IPS-20b (cell line): ENCODE results near the gene BPIFB2.

Experiments
- H3K27ac ChIP-seq: one replicate; pipeline ENCODE4 v1.5.1; 2013; ENCODE audit warnings: low read length
- H3K27me3 ChIP-seq: 2 replicates; pipeline ENCODE4 v1.6.1; 2013; ENCODE audit warnings: mild to moderate bottlenecking, low read length, inconsistent platforms; ENCODE audit not compliant: insufficient read depth
- H3K36me3 ChIP-seq: 2 replicates; pipeline ENCODE4 v1.6.1; 2013; ENCODE audit warnings: low read depth, mild to moderate bottlenecking, inconsistent platforms, low read length, moderate library complexity; ENCODE audit not compliant: insufficient read depth
- H3K4me1 ChIP-seq: 2 replicates; pipeline ENCODE4 v1.6.1; 2013; ENCODE audit warnings: mild to moderate bottlenecking, control low read depth, inconsistent platforms, low read length, moderate library complexity; ENCODE audit not compliant: insufficient read depth
- H3K4me3 ChIP-seq: 2 replicates; pipeline ENCODE4 v1.5.1; 2013; ENCODE audit warnings: mild to moderate bottlenecking, low read length, inconsistent platforms
- H3K9ac ChIP-seq: 2 replicates; pipeline ENCODE4 v1.6.1; 2013; ENCODE audit warnings: low read depth, mild to moderate bottlenecking, inconsistent platforms, low read length, moderate library complexity
- H3K9me3 ChIP-seq: 2 replicates; pipeline ENCODE4 v1.6.1; 2013; ENCODE audit warnings: mild to moderate bottlenecking, low read depth, low read length, inconsistent platforms; ENCODE audit not compliant: insufficient read depth

The BPIFB2 gene

DNA sequence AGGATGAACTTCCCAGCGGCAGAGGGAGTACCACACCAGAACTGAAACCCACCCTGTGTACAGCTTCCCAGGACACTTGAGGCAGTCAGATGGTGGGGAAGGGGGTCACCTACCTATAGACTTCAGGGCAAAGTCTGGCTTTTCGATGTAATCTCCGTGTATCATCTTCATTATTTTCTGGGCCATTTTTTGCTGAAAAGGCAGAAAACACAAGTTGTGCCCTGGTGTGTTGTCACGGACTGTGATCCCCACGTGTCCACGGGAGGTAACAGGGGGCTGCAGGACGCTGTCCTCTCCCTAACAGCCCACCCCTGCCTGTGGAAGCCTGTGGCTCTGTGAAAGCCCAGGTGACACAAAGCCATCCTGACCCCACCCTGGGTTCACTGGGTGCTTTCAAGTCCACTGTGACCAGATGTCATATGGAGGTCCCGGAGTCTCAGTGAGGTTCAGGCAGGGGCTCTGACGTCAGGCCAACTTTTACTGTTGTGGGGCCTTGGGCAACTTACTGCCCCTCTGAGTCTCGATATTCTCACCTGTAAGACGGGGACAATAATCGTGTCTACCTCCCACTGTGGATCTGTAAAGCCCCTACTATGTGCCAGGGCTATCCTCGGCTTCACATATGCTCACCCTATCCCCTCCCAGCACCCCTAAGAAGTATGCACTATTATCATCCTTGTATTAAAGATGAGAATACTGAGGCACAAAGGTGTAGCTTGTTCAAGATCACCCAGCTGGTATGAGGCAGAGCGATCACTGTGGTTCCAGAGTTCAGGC, 17.8 kb upstream of the BPIFB2 start:
- Histone ChIP-seq H3K4me1 (no peaks in the 10 kb centered on the region), H3K27me3 (no peaks in the 10 kb centered on the region), H3K9me3 (no peaks in the 10 kb centered on the region), H3K36me3 (no peaks in the 10 kb centered on the region), H3K4me3 (no peak overlapping the region), H3K9ac (no peak overlapping the region), H3K27ac (no peak overlapping the region)

DNA sequence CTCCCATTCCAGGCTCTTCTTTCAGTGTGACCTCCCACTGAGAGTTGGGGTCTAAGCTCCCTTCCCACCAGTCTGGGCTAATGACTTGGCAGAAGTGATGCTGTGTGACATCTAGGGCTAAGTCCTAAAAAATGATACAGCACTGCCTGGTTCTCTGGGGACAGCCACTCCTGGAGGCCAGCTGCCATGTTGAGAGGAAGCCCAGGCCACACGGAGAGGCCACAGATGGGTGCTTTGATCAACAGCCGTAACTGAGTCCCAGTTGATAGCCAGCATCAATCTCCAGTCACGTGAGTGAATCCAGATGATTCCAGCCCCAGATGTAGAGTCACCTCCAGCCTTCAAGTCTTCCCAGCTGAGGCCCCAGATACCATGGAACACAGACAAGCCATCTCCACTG, 17.1 kb upstream of the BPIFB2 start:
- Histone ChIP-seq H3K27me3 (no peaks in the 10 kb centered on the region), H3K4me3 (no peak overlapping the region), H3K4me1 (no peaks in the 10 kb centered on the region), H3K9ac (no peak overlapping the region), H3K36me3 (no peaks in the 10 kb centered on the region), H3K9me3 (no peaks in the 10 kb centered on the region), H3K27ac (no peak overlapping the region)

DNA sequence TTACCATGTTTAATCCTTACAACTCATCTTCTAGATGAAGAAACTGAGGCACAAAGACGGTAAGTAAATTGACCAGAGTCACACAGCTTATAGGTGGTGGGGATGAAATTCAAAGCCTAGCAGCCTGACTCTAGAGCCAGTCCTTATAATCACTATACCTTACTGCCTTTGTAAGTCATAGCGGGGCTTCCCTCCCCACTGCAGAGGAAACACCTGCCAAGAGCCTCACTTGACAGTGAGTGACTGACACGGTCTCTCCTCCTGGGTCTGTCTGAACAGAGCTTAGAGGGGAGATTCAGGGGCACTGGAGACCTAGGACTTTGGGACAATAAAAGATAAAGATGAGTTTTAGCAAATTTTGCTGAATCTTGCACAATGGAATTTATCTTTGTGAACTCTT, 16.1 kb upstream of the BPIFB2 start:
- H3K4me1 ChIP-seq: no peaks in the 10 kb centered on the region
- no peak overlapping the region for H3K9ac ChIP-seq
- H3K27ac ChIP-seq: no peak overlapping the region
- H3K9me3 ChIP-seq: no peaks in the 10 kb centered on the region
- H3K36me3 ChIP-seq: no peaks in the 10 kb centered on the region
- no peak overlapping the region for H3K4me3 ChIP-seq
- H3K27me3 ChIP-seq: no peaks in the 10 kb centered on the region

- H3K4me3 ChIP-seq: no peak overlapping the region
Observed at GRCh38 chr20:32991792-32992641, 15.5 kb upstream of the BPIFB2 start.

GRCh38 chr20:32993496-32994050, 13.9 kb upstream of the BPIFB2 start:
- no peak overlapping the region for H3K4me3 ChIP-seq
- no peaks in the 10 kb centered on the region; the same call in 1 of the 2 replicates for H3K9me3 ChIP-seq
- H3K9ac ChIP-seq: no peak overlapping the region
- H3K4me1 ChIP-seq: no peaks in the 10 kb centered on the region
- H3K27me3 ChIP-seq: no peaks in the 10 kb centered on the region
- no peak overlapping the region for H3K27ac ChIP-seq
- no peaks in the 10 kb centered on the region for H3K36me3 ChIP-seq

More at GRCh38 chr20:32991792-32992641, 15.5 kb upstream of the BPIFB2 start:
- Histone ChIP-seq H3K27me3 (no peaks in the 10 kb centered on the region), H3K27ac (no peak overlapping the region), H3K9ac (no peak overlapping the region), H3K4me1 (no peaks in the 10 kb centered on the region), H3K36me3 (no peaks in the 10 kb centered on the region), H3K9me3 (no peaks in the 10 kb centered on the region; the same call in 1 of the 2 replicates)

- H3K27ac ChIP-seq: no peak overlapping the region
- no peaks in the 10 kb centered on the region for H3K27me3 ChIP-seq
- H3K36me3 ChIP-seq: no peaks in the 10 kb centered on the region
- H3K4me3 ChIP-seq: no peak overlapping the region
- H3K9ac ChIP-seq: no peak overlapping the region
- H3K4me1 ChIP-seq: no peaks in the 10 kb centered on the region
- no peaks in the 10 kb centered on the region; the same call in 1 of the 2 replicates for H3K9me3 ChIP-seq
Observed at GRCh38 chr20:32995802-32996201, 11.7 kb upstream of the BPIFB2 start.

- H3K9ac ChIP-seq: no peak overlapping the region
- no peaks in the 10 kb centered on the region for H3K27me3 ChIP-seq
- no peaks in the 10 kb centered on the region for H3K4me1 ChIP-seq
- no peak overlapping the region for H3K27ac ChIP-seq
- H3K4me3 ChIP-seq: no peak overlapping the region
- H3K9me3 ChIP-seq: no peaks in the 10 kb centered on the region; the same call in 1 of the 2 replicates
- no peaks in the 10 kb centered on the region for H3K36me3 ChIP-seq
Observed at GRCh38 chr20:32997431-32997830, 10.1 kb upstream of the BPIFB2 start.

- Histone ChIP-seq H3K4me1 (no peaks in the 10 kb centered on the region), H3K9ac (no peak overlapping the region), H3K27me3 (no peaks in the 10 kb centered on the region), H3K9me3 (no peaks in the 10 kb centered on the region; the same call in 1 of the 2 replicates), H3K4me3 (no peak overlapping the region), H3K27ac (no peak overlapping the region), H3K36me3 (no peaks in the 10 kb centered on the region)
Observed at GRCh38 chr20:32999603-33000250, 7.8 kb upstream of the BPIFB2 start.

GRCh38 chr20:33000802-33001466, 6.6 kb upstream of the BPIFB2 start:
- Histone ChIP-seq H3K27me3 (no peaks in the 10 kb centered on the region), H3K9ac (no peak overlapping the region), H3K36me3 (no peaks in the 10 kb centered on the region), H3K4me1 (no peaks in the 10 kb centered on the region), H3K27ac (no peak overlapping the region), H3K9me3 (no peaks in the 10 kb centered on the region; the same call in none of the 2 replicates), H3K4me3 (no peak overlapping the region)

DNA sequence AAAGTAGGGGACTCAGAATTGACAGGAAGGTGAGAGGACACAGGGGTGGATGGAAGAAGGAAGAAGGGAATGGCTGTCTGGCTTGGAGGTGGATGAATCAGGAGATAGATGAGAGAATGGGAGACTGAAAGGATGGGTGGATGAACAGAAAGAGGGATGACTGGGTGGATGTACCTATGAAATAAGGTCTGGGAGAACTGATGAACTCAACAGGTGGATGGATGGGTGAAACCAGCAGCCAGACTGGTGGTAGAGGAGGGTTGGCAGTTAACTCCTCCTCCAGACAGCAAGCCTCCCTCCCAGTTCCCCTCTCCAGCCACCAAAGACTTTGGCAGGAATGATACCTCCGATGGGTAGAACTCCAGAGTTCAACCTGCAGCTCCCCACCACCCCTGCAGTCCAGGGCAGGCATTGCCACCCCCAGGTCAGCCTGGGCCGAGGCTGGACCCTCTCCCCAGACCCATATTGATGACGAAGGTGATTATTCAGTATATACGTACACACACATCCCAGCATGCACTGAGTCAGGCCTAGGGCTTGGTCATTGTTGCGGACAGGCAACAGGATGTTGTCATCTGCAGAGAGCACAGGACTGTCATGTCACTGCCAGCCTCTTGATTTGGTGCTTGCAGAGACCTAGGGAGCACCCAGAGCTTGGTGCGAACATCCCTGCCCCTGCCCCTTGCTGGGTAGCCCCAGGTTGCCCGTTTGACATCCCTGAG, 5.3 kb upstream of the BPIFB2 start:
- Histone ChIP-seq H3K9ac (no peak overlapping the region), H3K4me1 (no peaks in the 10 kb centered on the region), H3K4me3 (no peak overlapping the region), H3K27ac (no peak overlapping the region), H3K27me3 (no peaks in the 10 kb centered on the region), H3K9me3 (no peaks in the 10 kb centered on the region; the same call in 1 of the 2 replicates), H3K36me3 (no peaks in the 10 kb centered on the region)
